Endothelial cell (in vitro differentiated cells): ENCODE measurements around the gene SYTL2. TPM values are rescaled to one million over a fixed set of nuclear protein-coding genes. Genes with fewer than 3 reads are reported as not detected.
"Not testable (repeated sequence)": the region's sequence is repeated elsewhere in the genome, so short reads cannot be mapped to it uniquely, and the experiment has no call there.

ENCODE experiments used
- DNase-seq: peaks from one replicate; pipeline ENCODE4 v3.0.0; 2021; ENCODE audit warnings: low spot score
- H3K27ac Mint-ChIP-seq: one replicate; pipeline ENCODE4 v1.8.0; 2021; ENCODE audit warnings: mixed read lengths, inconsistent platforms; ENCODE audit not compliant: unreplicated experiment
- H3K27me3 Mint-ChIP-seq: one replicate; pipeline ENCODE4 v1.8.0; 2021; ENCODE audit warnings: mild to moderate bottlenecking, moderate library complexity, mixed read lengths, inconsistent platforms; ENCODE audit not compliant: unreplicated experiment
- H3K36me3 Mint-ChIP-seq: one replicate; pipeline ENCODE4 v1.8.0; 2021; ENCODE audit warnings: mild to moderate bottlenecking, low read depth, mixed read lengths, inconsistent platforms; ENCODE audit not compliant: unreplicated experiment
- H3K4me1 Mint-ChIP-seq: one replicate; pipeline ENCODE4 v1.8.0; 2021; ENCODE audit warnings: mild to moderate bottlenecking, mixed read lengths, inconsistent platforms; ENCODE audit not compliant: unreplicated experiment
- H3K4me3 Mint-ChIP-seq: one replicate; pipeline ENCODE4 v1.8.0; 2021; ENCODE audit warnings: mild to moderate bottlenecking, mixed read lengths, inconsistent platforms; ENCODE audit not compliant: unreplicated experiment
- H3K9me3 Mint-ChIP-seq: one replicate; pipeline ENCODE4 v1.8.0; 2021; ENCODE audit warnings: mixed read lengths, inconsistent platforms; ENCODE audit not compliant: unreplicated experiment
- total RNA-seq: library from RNA; stranded (reverse); fragmentation: NEBNext Ultra II Directional; extraction: Animal tissue kit (Norgen Biotek cat#: 25700); gene quantifications from one replicate; pipeline ENCODE4 v1.2.1, GENCODE V29; 2021; ENCODE audit not compliant: unreplicated experiment
- TF ChIP-seq, protein P1 (sequence below): fragments of 200-600 bp; sonication (generic); IDR thresholded peaks from one replicate; pipeline ENCODE4 v1.5.0; 2021; ENCODE audit warnings: antibody characterized with exemption; ENCODE audit not compliant: unreplicated experiment

The SYTL2 gene
- total RNA-seq, 1 donor from 2014 or later, result 4.0 TPM

DNA sequence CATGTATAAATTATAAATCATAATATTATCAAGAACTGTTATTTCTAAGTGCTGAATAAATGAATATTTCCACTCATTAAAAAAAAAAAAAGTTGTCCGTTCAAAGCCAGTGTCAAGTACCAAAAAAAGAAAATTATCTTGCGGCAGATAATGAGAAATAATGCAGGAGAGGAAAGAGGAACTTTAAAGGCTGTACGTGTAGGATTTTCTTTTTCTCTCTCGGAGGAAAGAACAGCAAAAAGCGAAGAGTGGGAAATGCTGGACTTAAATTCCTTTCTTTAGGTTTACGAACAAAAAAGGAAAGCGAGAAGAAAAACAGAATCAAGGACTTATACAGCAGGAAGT lies 43.2 kb upstream of the SYTL2 start:
- Mint-ChIP-seq H3K27me3 (peaks cover 3% of the 10 kb centered on the region), H3K27ac (peak overlapping the region; percentile 68), H3K4me3 (peak overlapping the region; percentile 89), H3K9me3 (no peaks in the 10 kb centered on the region), H3K4me1 (peaks cover 12% of the 10 kb centered on the region), H3K36me3 (peaks cover 8% of the 10 kb centered on the region)
- TF ChIP-seq, protein P1, sequence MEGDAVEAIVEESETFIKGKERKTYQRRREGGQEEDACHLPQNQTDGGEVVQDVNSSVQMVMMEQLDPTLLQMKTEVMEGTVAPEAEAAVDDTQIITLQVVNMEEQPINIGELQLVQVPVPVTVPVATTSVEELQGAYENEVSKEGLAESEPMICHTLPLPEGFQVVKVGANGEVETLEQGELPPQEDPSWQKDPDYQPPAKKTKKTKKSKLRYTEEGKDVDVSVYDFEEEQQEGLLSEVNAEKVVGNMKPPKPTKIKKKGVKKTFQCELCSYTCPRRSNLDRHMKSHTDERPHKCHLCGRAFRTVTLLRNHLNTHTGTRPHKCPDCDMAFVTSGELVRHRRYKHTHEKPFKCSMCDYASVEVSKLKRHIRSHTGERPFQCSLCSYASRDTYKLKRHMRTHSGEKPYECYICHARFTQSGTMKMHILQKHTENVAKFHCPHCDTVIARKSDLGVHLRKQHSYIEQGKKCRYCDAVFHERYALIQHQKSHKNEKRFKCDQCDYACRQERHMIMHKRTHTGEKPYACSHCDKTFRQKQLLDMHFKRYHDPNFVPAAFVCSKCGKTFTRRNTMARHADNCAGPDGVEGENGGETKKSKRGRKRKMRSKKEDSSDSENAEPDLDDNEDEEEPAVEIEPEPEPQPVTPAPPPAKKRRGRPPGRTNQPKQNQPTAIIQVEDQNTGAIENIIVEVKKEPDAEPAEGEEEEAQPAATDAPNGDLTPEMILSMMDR, result no peak
- no peak for DNase-seq

DNA sequence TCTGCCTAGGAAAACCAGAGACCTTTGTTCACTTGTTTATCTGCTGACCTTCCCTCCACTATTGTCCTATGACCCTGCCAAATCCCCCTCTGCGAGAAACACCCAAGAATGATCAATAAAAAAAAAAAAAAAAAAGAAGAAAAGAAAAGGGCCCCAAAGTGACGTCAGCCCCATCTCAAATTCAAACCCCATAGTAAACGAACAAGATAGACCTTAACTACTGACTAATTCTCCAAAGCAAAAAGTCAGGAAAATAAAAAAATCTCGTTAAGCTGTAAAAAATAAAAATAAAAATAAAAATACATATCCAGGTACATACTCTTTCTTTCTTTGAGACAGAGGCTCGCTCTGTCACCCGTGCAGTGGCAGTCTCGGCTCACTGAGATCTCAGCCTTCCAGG lies 42.6 kb upstream of the SYTL2 start:
- H3K9me3 Mint-ChIP-seq, H3K27me3 Mint-ChIP-seq, H3K4me3 Mint-ChIP-seq, DNase-seq, H3K27ac Mint-ChIP-seq, H3K36me3 Mint-ChIP-seq: not testable (repeated sequence)
- H3K4me1 Mint-ChIP-seq, result peaks cover 12% of the 10 kb centered on the region

- not testable (repeated sequence) for H3K9me3 Mint-ChIP-seq, H3K4me3 Mint-ChIP-seq, H3K27ac Mint-ChIP-seq, H3K36me3 Mint-ChIP-seq, H3K27me3 Mint-ChIP-seq, DNase-seq
- H3K4me1 Mint-ChIP-seq, result peaks cover 12% of the 10 kb centered on the region
Observed at GRCh38 chr11:85852754-85853153, 41.8 kb upstream of the SYTL2 start.

- no peak for DNase-seq
- H3K36me3 Mint-ChIP-seq, result peaks cover 3% of the 10 kb centered on the region
- TF ChIP-seq, protein P1, result no peak
- H3K27me3 Mint-ChIP-seq, result peaks cover 2% of the 10 kb centered on the region
- H3K4me3 Mint-ChIP-seq, result no peak overlapping the region
- no peak overlapping the region for H3K27ac Mint-ChIP-seq
- H3K9me3 Mint-ChIP-seq, result no peaks in the 10 kb centered on the region
- no peaks in the 10 kb centered on the region for H3K4me1 Mint-ChIP-seq
Observed at GRCh38 chr11:85848556-85848955, 37.6 kb upstream of the SYTL2 start.

- H3K27ac Mint-ChIP-seq, result no peak overlapping the region
Observed at GRCh38 chr11:85848006-85848405, 37.1 kb upstream of the SYTL2 start.

GRCh38 chr11:85847436-85847835 lies 36.5 kb upstream of the SYTL2 start:
- DNase-seq, result no peak
- Mint-ChIP-seq H3K27ac (no peak overlapping the region), H3K27me3 (peaks cover 2% of the 10 kb centered on the region), H3K9me3 (no peaks in the 10 kb centered on the region), H3K4me1 (no peaks in the 10 kb centered on the region), H3K4me3 (no peak overlapping the region), H3K36me3 (peaks cover 3% of the 10 kb centered on the region)
- TF ChIP-seq, protein P1, result no peak

More at GRCh38 chr11:85848006-85848405, 37.1 kb upstream of the SYTL2 start:
- H3K9me3 Mint-ChIP-seq, result no peaks in the 10 kb centered on the region
- no peaks in the 10 kb centered on the region for H3K4me1 Mint-ChIP-seq
- peaks cover 2% of the 10 kb centered on the region for H3K27me3 Mint-ChIP-seq
- DNase-seq, result no peak
- H3K4me3 Mint-ChIP-seq, result no peak overlapping the region
- TF ChIP-seq, protein P1, result no peak
- peaks cover 3% of the 10 kb centered on the region for H3K36me3 Mint-ChIP-seq
